Temporal lobe (tissue), 1 donor: ENCODE results near the gene COL2A1. TPM values are rescaled to one million over a fixed set of nuclear protein-coding genes. Genes with fewer than 3 reads are reported as not detected.

ENCODE experiments used
- total RNA-seq: library from RNA; depleted of rRNA; stranded (reverse); fragments of >200 nt; gene quantifications from one replicate; pipeline ENCODE4 v1.2.3, GENCODE V29; 2014

COL2A1 gene
- total RNA-seq, 1 donor from 2014 or later, result 0.74 TPM

Other genes with a start within 250 kb of the COL2A1 start
- gene RAPGEF3, start 245.6 kb downstream of the COL2A1 start, total RNA-seq, result 6.9 TPM
- gene SLC48A1, start 231.2 kb downstream of the COL2A1 start, total RNA-seq, result 7.4 TPM
- 10.8 TPM for gene HDAC7, start 184.6 kb downstream of the COL2A1 start, total RNA-seq
- gene VDR, start 99.5 kb downstream of the COL2A1 start, total RNA-seq, result not detected
- 40.3 TPM for gene TMEM106C, start 40.9 kb downstream of the COL2A1 start, total RNA-seq
- gene SENP1, start 101.6 kb upstream of the COL2A1 start, total RNA-seq, result 25.1 TPM
- 79.4 TPM for gene PFKM, start 114.9 kb upstream of the COL2A1 start, total RNA-seq
- 25.6 TPM for gene ASB8, start 153.0 kb upstream of the COL2A1 start, total RNA-seq
- 26.3 TPM for gene CCDC184, start 179.2 kb upstream of the COL2A1 start, total RNA-seq
- not detected for gene OR10AD1, start 198.8 kb upstream of the COL2A1 start, total RNA-seq